ENCODE data around the gene PCDHGA2.
"Not testable (repeated sequence)": the region's sequence is repeated elsewhere in the genome, so short reads cannot be mapped to it uniquely, and the experiment has no call there.

The PCDHGA2 gene

GRCh38 chr5:141383345-141383744 is 44.8 kb downstream of the PCDHGA2 start:
- DNase-seq, result no peak

GRCh38 chr5:141384471-141385267 is 46.1 kb downstream of the PCDHGA2 start:
- no peak for DNase-seq

GRCh38 chr5:141387557-141388311 is 49.2 kb downstream of the PCDHGA2 start, which contains the start of gene PCDHGB4:
TSS of gene PCDHGB4 (plus strand) at chr5:141387698. CDS start at chr5:141387885, 187 bp downstream.
- DNase-seq, result not testable (repeated sequence)

- no peak for DNase-seq
These were observed 50.1 kb downstream of the PCDHGA2 start for GRCh38 chr5:141388661-141389060.

DNA sequence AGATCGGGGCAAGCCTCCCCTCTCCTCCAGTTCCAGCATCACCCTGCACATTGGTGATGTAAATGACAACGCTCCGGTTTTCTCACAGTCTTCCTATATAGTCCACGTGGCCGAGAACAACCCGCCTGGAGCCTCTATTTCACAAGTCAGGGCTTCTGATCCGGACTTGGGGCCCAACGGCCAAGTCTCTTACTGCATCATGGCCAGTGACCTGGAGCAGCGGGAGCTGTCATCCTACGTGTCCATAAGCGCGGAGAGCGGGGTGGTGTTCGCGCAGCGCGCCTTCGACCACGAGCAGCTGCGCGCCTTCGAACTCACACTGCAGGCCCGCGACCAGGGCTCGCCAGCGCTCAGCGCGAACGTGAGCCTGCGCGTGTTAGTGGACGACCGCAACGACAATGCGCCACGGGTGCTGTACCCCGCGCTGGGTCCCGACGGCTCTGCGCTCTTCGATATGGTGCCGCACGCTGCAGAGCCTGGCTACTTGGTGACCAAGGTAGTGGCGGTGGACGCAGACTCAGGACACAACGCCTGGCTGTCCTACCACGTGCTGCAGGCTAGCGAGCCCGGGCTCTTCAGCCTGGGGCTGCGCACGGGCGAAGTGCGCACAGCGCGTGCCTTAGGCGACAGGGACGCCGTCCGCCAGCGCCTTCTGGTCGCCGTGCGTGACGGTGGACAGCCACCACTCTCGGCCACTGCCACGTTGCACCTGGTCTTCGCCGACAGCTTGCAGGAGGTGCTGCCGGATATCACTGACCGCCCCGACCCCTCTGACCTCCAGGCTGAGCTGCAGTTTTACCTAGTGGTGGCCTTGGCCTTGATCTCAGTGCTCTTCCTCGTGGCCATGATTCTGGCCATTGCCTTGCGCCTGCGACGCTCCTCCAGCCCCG is 50.8 kb downstream of the PCDHGA2 start:
- DNase-seq, result no peak

DNA sequence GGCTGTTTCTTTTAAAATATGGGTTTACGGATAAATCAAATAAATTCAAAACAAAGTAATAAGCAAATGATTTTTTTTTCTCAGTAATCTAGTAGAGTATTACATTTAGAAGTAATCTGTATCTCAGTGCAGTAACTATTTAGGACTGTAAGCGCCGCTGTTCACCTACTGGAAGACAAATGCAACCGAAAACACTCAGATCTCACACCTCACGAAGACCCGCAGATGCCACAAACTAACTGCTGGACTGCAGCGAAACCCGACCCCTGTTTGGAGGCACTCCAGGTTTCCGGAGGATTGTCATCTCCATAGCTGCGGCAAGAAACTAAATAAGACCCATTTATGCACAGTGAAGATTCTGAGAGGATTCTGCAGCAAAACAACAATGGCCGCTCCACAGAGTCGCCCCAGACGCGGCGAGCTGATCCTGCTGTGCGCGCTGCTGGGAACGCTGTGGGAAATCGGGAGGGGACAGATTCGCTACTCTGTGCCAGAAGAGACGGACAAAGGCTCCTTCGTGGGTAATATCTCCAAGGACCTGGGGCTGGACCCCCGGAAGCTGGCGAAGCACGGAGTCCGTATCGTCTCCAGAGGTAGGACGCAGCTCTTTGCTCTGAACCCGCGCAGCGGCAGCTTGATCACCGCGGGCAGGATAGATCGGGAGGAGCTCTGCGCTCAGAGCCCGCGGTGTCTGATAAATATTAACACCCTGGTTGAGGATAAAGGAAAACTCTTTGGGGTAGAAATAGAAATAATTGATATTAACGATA is 54.1 kb downstream of the PCDHGA2 start, which contains the start of gene PCDHGA8:
TSS of gene PCDHGA8 (plus strand) at position 205 of the 770 bp plus-strand sequence. CDS start at position 386, 181 bp downstream.
- DNase-seq, result no peak

Data from NCI-H1092 (cell line).